Measurements from ENCODE around the gene TCF3.

The TCF3 gene

GRCh38 chr19:1579222-1579621, 73.2 kb downstream of the TCF3 start:
- DNase-seq, result no peak

DNA sequence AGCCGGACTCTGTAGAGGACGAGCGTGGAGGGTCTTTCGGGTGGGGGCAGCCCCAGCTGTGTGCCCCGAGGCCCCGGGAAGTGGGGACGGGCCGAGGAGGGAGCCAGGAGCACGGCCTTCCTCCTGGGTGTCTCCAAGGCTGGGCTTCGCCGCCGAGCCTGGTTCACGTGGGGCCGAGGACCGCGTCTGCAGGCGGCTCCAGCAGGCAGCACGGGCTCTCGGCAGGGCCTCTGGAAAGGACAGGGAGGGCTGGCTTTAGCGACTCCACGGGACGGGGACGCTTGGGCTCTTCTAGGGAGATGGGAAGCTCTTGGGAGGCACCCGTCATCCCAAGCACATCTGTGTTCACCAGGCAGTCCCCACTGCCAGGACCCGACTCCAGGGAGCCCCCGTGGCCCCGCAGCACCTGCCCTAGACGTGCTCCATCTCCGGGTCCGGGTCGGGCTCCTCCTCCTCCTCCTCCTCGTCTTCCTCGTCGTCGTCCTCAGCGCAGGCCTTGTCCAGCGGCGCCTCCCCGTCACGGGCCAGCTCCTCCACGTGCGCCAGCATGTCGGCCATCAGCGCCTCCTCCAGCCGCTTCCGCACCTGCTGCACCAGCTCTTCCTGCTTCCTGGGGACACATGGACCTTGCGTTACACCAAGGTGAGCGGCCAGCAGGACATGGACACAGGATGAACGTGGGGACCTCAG, 74.3 kb downstream of the TCF3 start:
- DNase-seq, result no peak

DNA sequence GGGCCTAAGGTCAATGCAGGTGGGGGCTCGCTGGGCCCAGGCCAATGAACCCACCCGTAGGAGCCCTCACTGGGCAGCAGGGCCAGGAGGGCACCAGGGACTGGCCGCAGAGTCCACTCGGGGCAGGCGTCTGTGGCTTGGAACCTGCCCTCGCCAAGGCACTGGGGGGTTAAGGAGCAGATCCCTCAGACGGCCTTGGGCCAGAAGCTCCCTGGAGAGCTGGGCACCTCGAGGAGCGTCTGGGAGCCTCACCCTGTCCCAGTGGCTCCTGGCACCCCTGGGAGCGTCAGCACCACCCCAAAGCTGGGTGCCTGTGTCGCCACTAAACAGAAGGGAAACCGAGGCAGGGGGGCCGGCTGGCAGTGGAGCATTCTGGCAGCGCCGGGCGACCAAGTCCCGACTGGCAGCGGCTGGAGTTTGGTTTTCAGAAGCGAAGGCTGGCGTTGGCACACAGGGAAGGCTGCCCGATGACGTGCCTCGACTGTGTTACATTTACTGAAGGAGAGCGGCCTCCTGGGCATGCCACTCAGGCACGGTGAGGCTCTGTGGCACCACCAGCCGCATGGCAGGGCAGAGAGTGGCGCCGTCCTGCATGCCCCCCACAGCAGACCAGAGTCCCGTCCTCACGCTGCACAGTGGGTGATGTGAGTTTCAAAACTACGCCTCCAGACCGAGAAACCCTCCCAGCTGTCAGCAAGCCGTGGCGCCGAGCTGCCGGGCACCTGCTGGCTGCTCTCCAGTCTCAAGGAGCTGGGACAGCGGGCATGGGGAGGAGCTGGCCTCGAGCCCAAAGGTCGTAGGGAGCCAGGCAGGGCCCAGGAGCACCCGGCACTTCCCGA, 75.1 kb downstream of the TCF3 start:
- no peak for DNase-seq

GRCh38 chr19:1576242-1577089, 75.9 kb downstream of the TCF3 start:
- no peak for DNase-seq

DNA sequence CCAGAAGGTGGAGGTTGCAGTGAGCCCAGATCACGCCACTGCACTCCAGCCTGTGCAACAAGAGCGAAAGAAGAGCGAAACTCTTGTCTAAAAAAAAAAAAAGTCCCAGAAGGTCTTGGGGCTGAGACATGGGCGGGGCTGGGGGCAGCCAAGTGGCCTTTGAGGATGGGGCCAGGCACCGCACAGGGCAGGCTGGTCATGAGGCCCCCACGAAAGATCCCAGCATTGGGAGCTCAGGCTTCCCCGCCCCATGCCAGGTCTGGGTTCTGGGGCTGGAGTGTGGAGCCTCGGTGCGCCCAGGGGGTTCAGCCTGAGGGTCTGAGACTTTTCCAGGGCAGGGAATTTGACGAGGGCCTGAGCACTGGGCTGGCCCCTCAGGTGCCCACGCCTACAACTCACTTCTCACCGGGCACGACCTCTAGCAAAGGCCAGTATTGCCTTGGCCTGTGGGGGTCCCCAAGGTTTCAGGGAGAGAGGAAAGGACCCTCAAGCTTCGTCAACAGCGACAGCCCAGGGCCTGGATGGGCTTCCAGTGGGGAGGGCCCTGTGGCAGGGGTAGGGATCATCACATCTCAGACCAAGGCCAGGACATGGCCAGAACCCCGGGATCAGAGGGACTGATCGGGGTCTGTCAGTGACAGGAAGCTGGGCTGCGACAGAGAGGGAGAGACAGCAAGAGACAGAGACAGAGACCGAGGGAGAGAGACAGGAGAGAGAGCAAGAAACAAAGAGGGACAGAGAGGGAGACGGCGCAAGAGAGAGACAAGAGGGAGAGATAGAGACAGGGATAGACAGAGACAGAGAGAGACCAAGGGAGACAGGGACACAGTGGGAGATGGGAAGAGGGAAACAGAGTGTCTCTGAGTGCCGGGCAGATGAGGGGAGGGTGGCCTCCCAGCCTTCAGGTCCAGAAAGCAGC, 76.8 kb downstream of the TCF3 start:
- no peak for DNase-seq

- no peak for DNase-seq
Measured at GRCh38 chr19:1574354-1575136, 77.9 kb downstream of the TCF3 start.

- no peak for DNase-seq
Measured at GRCh38 chr19:1572795-1573194, 79.6 kb downstream of the TCF3 start.

- no peak for DNase-seq
Measured at GRCh38 chr19:1571358-1571757, 81.1 kb downstream of the TCF3 start.

- no peak for DNase-seq
Measured at GRCh38 chr19:1570836-1571235, 81.6 kb downstream of the TCF3 start.

- no peak for DNase-seq
Measured at GRCh38 chr19:1569997-1570396, 82.4 kb downstream of the TCF3 start.

GRCh38 chr19:1568320-1569019, 83.9 kb downstream of the TCF3 start, which contains the start of gene MEX3D:
Gene MEX3D (minus strand): TSS chr19:1568325. CDS start chr19:1568058, 267 bp downstream.
- peak; percentile 64 to 90 (median 77) for DNase-seq

DNA sequence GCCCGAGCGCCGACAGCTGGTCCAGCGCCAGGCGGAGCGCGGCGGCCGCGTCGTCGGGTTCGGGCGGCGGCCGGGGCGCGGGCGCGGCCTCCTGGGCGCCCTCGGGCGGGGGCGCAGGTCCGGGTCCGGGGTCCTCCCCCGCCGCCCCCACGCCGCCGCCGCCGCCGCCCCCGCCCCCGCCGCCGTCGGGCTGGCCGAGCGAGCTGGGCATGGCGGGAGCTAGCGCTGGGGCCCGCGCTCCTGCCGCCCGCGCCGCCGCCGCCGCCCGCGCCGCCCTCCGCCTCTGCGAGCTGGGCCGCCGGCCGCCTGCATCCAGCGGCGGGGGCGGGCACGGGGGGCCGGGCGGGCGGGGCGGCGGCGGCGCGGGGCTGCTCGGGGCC, 84.6 kb downstream of the TCF3 start:
- no peak for DNase-seq

DNA sequence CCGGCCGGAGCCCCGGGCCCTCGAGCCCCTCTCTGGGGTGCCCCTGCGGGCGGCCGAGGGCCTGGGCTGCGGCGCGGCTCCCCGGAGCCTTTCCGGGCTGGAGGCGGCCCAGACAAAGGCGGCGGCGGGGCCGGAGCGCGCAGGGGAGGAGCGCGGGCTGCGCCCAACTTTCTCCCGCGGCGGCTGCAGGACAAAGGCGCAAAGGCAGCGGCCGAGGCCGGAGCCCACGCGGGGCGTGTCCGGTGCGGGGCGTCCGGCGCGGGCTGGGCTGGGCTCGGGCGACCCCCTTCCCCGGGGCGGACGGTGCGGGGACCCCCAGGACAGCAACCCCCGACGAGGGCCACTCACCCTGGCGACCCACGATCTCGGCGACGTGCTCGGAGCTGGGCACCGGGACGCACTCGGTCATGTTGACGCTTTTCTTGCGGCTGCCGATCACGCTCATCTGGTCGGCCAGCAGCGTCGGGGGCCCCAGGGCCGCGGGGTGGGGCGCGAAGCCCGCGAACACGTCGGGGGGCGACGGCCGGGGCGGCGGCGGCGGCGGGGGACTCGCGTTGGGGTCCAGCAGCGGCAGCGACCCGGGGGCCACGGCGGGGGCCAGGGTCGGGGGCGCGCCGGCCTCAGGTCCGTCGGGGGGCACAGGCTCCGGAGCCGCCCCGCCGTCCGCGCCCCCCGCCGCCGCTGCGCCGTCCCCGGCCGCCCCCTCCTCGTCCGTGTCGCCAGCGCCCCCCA, 85.1 kb downstream of the TCF3 start:
- DNase-seq, result no peak

DNA sequence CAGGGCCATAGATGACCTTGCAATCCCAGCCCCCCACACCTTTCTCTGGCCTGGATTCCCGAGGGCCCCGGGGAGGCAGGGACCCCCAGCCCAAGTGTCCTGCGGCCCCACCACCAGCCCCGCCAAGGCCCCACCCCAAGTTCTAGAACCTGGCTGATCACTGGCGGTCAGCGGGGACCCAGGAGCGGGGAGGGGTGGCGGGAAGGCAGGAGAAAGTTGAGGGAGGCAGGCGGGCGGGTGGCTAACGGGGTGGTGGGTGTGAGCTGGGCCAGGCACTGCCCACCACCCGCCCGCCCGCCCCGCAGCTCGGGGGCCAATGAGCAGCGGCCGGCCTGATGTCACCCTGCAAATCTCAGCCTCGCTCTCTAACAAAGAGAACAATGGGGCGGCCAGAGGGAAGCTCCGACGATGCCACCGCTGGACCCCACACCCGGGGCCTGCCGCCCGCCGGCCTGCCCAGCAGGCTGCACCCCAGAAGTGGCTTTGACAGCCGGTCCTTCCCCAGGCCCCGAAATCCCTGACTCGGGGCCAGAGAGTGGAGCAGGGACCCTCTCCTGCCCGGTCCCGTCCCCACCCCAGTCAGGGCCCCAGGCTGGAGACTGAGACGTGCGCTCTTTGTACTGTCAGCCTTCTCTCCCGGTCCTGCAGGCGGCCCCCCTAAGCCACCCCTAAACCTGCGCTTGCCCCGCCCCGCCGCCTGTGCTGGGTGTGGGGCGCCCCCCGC, 85.9 kb downstream of the TCF3 start:
- no peak for DNase-seq

DNA sequence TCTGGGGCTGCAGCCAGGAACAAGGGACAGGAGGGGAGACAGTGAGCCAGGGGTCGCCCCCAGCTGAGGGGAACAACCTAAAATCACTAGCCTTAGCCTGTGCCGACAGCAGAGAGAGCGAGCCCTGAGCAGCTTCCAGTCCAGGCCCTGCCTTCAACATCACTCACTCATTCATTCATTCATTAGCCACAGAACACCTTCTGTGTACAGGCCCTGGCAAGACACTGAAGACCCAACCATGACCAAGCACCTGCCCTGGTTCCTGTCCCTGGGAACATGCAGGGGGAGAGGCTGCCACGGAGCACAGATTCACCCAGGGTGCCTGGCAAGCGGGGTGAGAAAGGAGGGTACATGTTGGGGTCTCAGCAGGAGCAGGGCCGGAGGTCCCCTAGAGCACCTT, 89.2 kb downstream of the TCF3 start:
- no peak for DNase-seq

DNA sequence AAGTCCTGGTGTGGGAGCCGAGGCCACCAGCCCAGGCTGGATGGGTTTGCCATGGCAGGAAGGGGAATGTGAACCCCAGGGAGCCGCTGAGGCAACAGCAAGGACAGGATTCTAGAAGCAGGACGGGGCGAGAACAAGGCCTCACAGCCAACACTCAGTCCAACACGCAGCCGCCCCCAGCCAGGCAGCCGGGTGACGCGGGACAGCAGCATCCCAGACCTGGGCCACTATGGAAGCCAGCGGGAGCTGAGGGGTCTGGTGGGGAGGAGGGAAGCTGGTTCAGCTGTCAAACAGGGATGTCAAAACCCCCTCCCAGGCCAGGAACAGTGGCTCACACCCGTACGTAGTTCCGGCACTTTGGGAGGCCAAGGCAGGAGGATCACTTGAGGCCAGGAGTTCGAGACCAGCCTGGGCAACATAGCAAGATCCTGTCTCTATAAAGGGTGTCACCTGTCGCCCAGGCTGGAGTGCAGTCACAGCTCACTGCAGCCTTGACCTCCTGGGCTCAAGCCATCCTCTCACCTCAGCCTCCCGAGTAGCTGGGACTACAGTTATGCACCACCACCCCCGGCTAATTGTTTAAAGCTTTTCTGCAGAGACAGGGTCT, 91.1 kb downstream of the TCF3 start:
- no peak for DNase-seq

DNA sequence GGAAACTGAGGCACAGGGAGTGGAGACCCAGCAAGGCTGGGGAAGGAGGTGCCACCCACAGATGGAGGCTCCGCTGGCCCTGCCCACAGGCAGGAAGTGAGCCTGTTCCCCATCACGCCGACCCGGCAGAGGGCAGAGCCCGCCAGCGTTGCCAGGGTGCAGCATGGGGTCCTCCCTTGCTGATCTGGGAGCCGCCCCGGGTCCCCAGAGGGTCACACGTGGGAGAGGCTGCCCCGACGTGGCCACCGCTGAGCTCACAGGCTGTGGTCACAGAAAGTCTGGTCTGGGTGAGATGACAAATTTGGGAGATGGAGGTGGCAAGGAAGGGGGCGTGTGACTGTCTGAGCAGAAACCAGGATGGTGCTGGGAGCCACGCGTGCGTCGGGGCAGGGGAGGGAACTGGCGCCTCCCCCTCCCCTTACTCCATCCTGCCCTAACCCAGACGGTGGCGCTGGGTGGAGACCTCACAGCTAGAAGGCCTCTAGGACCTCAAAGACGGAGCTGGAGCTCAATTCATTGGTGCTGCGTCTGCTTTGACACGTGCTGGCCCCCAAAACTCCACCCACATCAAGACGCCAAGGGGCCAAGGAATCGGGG, 92.0 kb downstream of the TCF3 start:
- no peak for DNase-seq

Data from T-helper 1 cell (primary cell).